Osteoblast (primary cell): ENCODE data around the gene KRTAP9-3. TPM values are rescaled to one million over a fixed set of nuclear protein-coding genes. Genes with fewer than 3 reads are reported as not detected.

ENCODE experiments used
- DNase-seq: peaks from one replicate; pipeline ENCODE4 v3.0.0; 2011; ENCODE audit warnings: low spot score, mixed read lengths; ENCODE audit not compliant: insufficient read length; ENCODE audit errors: missing footprints
- H2AFZ ChIP-seq: 2 replicates; pipeline ENCODE4 v1.6.0; 2011; ENCODE audit warnings: mild to moderate bottlenecking, low read length
- H3K27ac ChIP-seq: 2 replicates; pipeline ENCODE4 v1.5.1; 2011; ENCODE audit warnings: mild to moderate bottlenecking, low read depth, low read length, moderate library complexity
- H3K27me3 ChIP-seq: 2 replicates; pipeline ENCODE4 v1.6.0; 2012; ENCODE audit warnings: mild to moderate bottlenecking, control low read depth, inconsistent platforms, low read length, moderate library complexity; ENCODE audit not compliant: insufficient read depth
- H3K36me3 ChIP-seq: 2 replicates; pipeline ENCODE4 v1.5.1; 2011; ENCODE audit warnings: mild to moderate bottlenecking, low read length, control low read depth, moderate library complexity; ENCODE audit not compliant: insufficient read depth
- H3K4me1 ChIP-seq: 2 replicates; pipeline ENCODE4 v1.5.1; 2011; ENCODE audit warnings: mild to moderate bottlenecking, low read length, control low read depth, moderate library complexity; ENCODE audit not compliant: insufficient read depth
- H3K4me2 ChIP-seq: 2 replicates; pipeline ENCODE4 v1.6.0; 2011; ENCODE audit warnings: mild to moderate bottlenecking, low read length; ENCODE audit not compliant: insufficient read depth
- H3K4me3 ChIP-seq: fragments of 200-600 bp; sonication (generic); 3 replicates; pipeline ENCODE4 v1.5.1; 2012; ENCODE audit warnings: mild to moderate bottlenecking, low read length, inconsistent platforms; ENCODE audit not compliant: insufficient read depth
- H3K79me2 ChIP-seq: 2 replicates; pipeline ENCODE4 v1.6.0; 2012; ENCODE audit warnings: mild to moderate bottlenecking, low read length, control low read depth, inconsistent platforms; ENCODE audit not compliant: insufficient read depth
- H3K9me3 ChIP-seq: 2 replicates; pipeline ENCODE4 v1.5.1; 2011; ENCODE audit warnings: low read depth, low read length, control low read depth
- H4K20me1 ChIP-seq: 2 replicates; pipeline ENCODE4 v1.6.0; 2012; ENCODE audit warnings: mild to moderate bottlenecking, low read length, control low read depth; ENCODE audit not compliant: insufficient read depth
- CTCF ChIP-seq: IDR thresholded peaks from 2 replicates; pipeline ENCODE4 v1.5.1; 2011; ENCODE audit warnings: mild to moderate bottlenecking, low read depth, low read length, moderate library complexity; ENCODE audit errors: extremely low read depth
- total RNA-seq: library from RNA; depleted of rRNA; stranded (reverse); fragments of >200 nt; gene quantifications from 2 replicates; pipeline ENCODE4 v1.2.3, GENCODE V29; 2012

The KRTAP9-3 gene
- total RNA-seq, 1 donor, result not detected

- Histone ChIP-seq H3K27ac (no peak overlapping the region), H3K4me2 (no peak overlapping the region), H3K9me3 (no peaks in the 10 kb centered on the region), H3K4me3 (no peak overlapping the region), H4K20me1 (no peaks in the 10 kb centered on the region), H3K4me1 (no peaks in the 10 kb centered on the region), H3K27me3 (no peaks in the 10 kb centered on the region), H3K36me3 (no peaks in the 10 kb centered on the region), H2AFZ (no peak overlapping the region), H3K79me2 (no peaks in the 10 kb centered on the region)
- TF ChIP-seq CTCF, result no peak
- DNase-seq, result no peak
These were observed 41.9 kb upstream of the KRTAP9-3 start for GRCh38 chr17:41190328-41190727.

- DNase-seq, result no peak
- no peaks in the 10 kb centered on the region for H3K9me3 ChIP-seq
- H3K4me1 ChIP-seq, result peaks cover 10% of the 10 kb centered on the region
- H3K27ac ChIP-seq, result no peak overlapping the region
- no peaks in the 10 kb centered on the region for H3K79me2 ChIP-seq
- no peak overlapping the region for H3K4me3 ChIP-seq
- no peaks in the 10 kb centered on the region for H3K36me3 ChIP-seq
- peak overlapping the region; percentile 74 for H2AFZ ChIP-seq
- no peaks in the 10 kb centered on the region for H3K27me3 ChIP-seq
- H4K20me1 ChIP-seq, result no peaks in the 10 kb centered on the region
- peak overlapping the region; percentile 44 for H3K4me2 ChIP-seq
- TF ChIP-seq CTCF, result no peak
These were observed 36.2 kb upstream of the KRTAP9-3 start for GRCh38 chr17:41196068-41196467.

- no peak overlapping the region for H2AFZ ChIP-seq
- H3K4me1 ChIP-seq, result peaks cover 10% of the 10 kb centered on the region
- no peak for TF ChIP-seq CTCF
These were observed 32.7 kb upstream of the KRTAP9-3 start for GRCh38 chr17:41199421-41200078.

GRCh38 chr17:41211845-41212466 lies 20.3 kb upstream of the KRTAP9-3 start:
- Histone ChIP-seq H3K4me2 (no peak overlapping the region), H2AFZ (no peak overlapping the region), H4K20me1 (no peaks in the 10 kb centered on the region), H3K27me3 (no peaks in the 10 kb centered on the region), H3K36me3 (no peaks in the 10 kb centered on the region), H3K27ac (no peak overlapping the region), H3K79me2 (no peaks in the 10 kb centered on the region), H3K4me1 (peaks cover 5% of the 10 kb centered on the region), H3K4me3 (no peak overlapping the region), H3K9me3 (no peaks in the 10 kb centered on the region)
- TF ChIP-seq CTCF, result no peak
- peak; percentile 69 for DNase-seq

More at GRCh38 chr17:41199421-41200078, 32.7 kb upstream of the KRTAP9-3 start:
- Histone ChIP-seq H4K20me1 (no peaks in the 10 kb centered on the region), H3K27ac (no peak overlapping the region), H3K79me2 (no peaks in the 10 kb centered on the region), H3K36me3 (no peaks in the 10 kb centered on the region), H3K27me3 (no peaks in the 10 kb centered on the region), H3K4me3 (no peak overlapping the region), H3K9me3 (no peaks in the 10 kb centered on the region), H3K4me2 (no peak overlapping the region)
- no peak for DNase-seq
